SU-DHL-6 (cell line): ENCODE measurements around the gene DPP10.

Experiments used
- H2AFZ ChIP-seq: fragments of 200-600 bp; sonication (generic); 2 replicates; pipeline ENCODE4 v1.6.1; 2014; ENCODE audit warnings: low read depth, mild to moderate bottlenecking, moderate library complexity, mixed read lengths, antibody characterized with exemption, low read length; ENCODE audit not compliant: severe bottlenecking
- H3F3A ChIP-seq: fragments of 200-600 bp; shearing (Covaris generic); 2 replicates; pipeline ENCODE4 v1.6.0; 2016; ENCODE audit warnings: antibody characterized with exemption, mild to moderate bottlenecking; ENCODE audit not compliant: insufficient read depth
- H3K27ac ChIP-seq: fragments of 200-600 bp; sonication (generic); 2 replicates; pipeline ENCODE4 v1.5.1; 2016; ENCODE audit warnings: low read depth, mild to moderate bottlenecking, low read length, moderate library complexity, mixed read lengths
- H3K27me3 ChIP-seq: fragments of 200-600 bp; sonication (generic), shearing (Covaris generic); 2 replicates; pipeline ENCODE4 v1.6.0; 2014; ENCODE audit warnings: mild to moderate bottlenecking, low read length
- H3K36me3 ChIP-seq: fragments of 200-600 bp; sonication (generic); 2 replicates; pipeline ENCODE4 v1.6.1; 2014; ENCODE audit warnings: mild to moderate bottlenecking, low read length, mixed read lengths
- H3K4me2 ChIP-seq: fragments of 300-600, 200-600 bp; shearing (Covaris generic), sonication (generic); 2 replicates; pipeline ENCODE4 v1.6.0; 2014; ENCODE audit warnings: low read length, low read depth, mild to moderate bottlenecking; ENCODE audit not compliant: poor library complexity, severe bottlenecking
- H3K4me3 ChIP-seq: fragments of 200-600 bp; sonication (generic); 2 replicates; pipeline ENCODE4 v1.5.1; 2014; ENCODE audit warnings: antibody characterized with exemption, low read length, mild to moderate bottlenecking, mixed read lengths; ENCODE audit not compliant: insufficient read depth, poor library complexity, severe bottlenecking
- H3K79me2 ChIP-seq: fragments of 200-600 bp; sonication (generic); 2 replicates; pipeline ENCODE4 v1.6.1; 2014; ENCODE audit warnings: mild to moderate bottlenecking, low read length, moderate library complexity; ENCODE audit not compliant: insufficient read depth
- H3K9ac ChIP-seq: fragments of 200-600 bp; sonication (generic); 2 replicates; pipeline ENCODE4 v1.7.0; 2014; ENCODE audit warnings: mild to moderate bottlenecking, low read length
- H3K9me2 ChIP-seq: fragments of 200-600 bp; sonication (generic); replicated peaks from 2 replicates; pipeline ENCODE4 v1.6.1; 2014; ENCODE audit warnings: low read length; ENCODE audit not compliant: insufficient read depth
- H3K9me3 ChIP-seq: fragments of 200-600 bp; sonication (generic); 2 replicates; pipeline ENCODE4 v1.6.1; 2014; ENCODE audit warnings: low read length, mixed read lengths; ENCODE audit not compliant: insufficient read depth
- H4K20me1 ChIP-seq: fragments of 200-600 bp; sonication (generic); 2 replicates; pipeline ENCODE4 v1.6.1; 2014; ENCODE audit warnings: low read depth, mild to moderate bottlenecking, antibody characterized with exemption, low read length, moderate library complexity, mixed read lengths
- CTCF ChIP-seq: fragments of 200-600 bp; sonication (generic); IDR thresholded peaks from one replicate; pipeline ENCODE4 v1.5.1; 2017; ENCODE audit warnings: antibody characterized with exemption, mild to moderate bottlenecking, low read length, moderate library complexity; ENCODE audit not compliant: insufficient read depth, poor library complexity, severe bottlenecking
- EZH2phosphoT487 ChIP-seq: fragments of 200-600 bp; sonication (generic), shearing (Covaris generic); conservative IDR thresholded peaks from 2 replicates; pipeline ENCODE4 v1.6.1; 2018; ENCODE audit warnings: mild to moderate bottlenecking, antibody characterized with exemption, low read length, moderate library complexity, mixed read lengths

Gene DPP10

GRCh38 chr2:115573756-115574155, 1131.3 kb downstream of the DPP10 start:
- Histone ChIP-seq H3K4me2 (no peak overlapping the region), H3K79me2 (no peaks in the 10 kb centered on the region), H3K9me2 (no peaks in the 10 kb centered on the region), H3F3A (no peaks in the 10 kb centered on the region), H3K4me3 (no peak overlapping the region), H3K36me3 (no peaks in the 10 kb centered on the region), H2AFZ (no peak overlapping the region), H3K27me3 (no peaks in the 10 kb centered on the region), H4K20me1 (no peaks in the 10 kb centered on the region), H3K9ac (no peak overlapping the region), H3K9me3 (no peaks in the 10 kb centered on the region), H3K27ac (no peak overlapping the region)
- TF ChIP-seq EZH2phosphoT487 (no peak), CTCF (no peak)

- Histone ChIP-seq H4K20me1 (no peaks in the 10 kb centered on the region), H3K36me3 (no peaks in the 10 kb centered on the region), H3K79me2 (no peaks in the 10 kb centered on the region), H3K9me3 (no peaks in the 10 kb centered on the region), H3K4me3 (no peak overlapping the region), H3K4me2 (no peak overlapping the region), H3K27me3 (no peaks in the 10 kb centered on the region), H3K9ac (no peak overlapping the region), H2AFZ (no peak overlapping the region), H3K9me2 (no peaks in the 10 kb centered on the region), H3F3A (no peaks in the 10 kb centered on the region), H3K27ac (no peak overlapping the region)
- no peak for TF ChIP-seq CTCF
- no peak for TF ChIP-seq EZH2phosphoT487
These were observed 1132.2 kb downstream of the DPP10 start for GRCh38 chr2:115574667-115575066.

GRCh38 chr2:115580784-115581183, 1138.3 kb downstream of the DPP10 start:
- H3K4me2 ChIP-seq: no peak overlapping the region
- no peaks in the 10 kb centered on the region for H3K9me2 ChIP-seq
- H3K9me3 ChIP-seq: no peaks in the 10 kb centered on the region
- H4K20me1 ChIP-seq: no peaks in the 10 kb centered on the region
- no peak overlapping the region for H3K27ac ChIP-seq
- no peak overlapping the region for H3K4me3 ChIP-seq
- no peaks in the 10 kb centered on the region for H3F3A ChIP-seq
- H2AFZ ChIP-seq: no peak overlapping the region
- TF ChIP-seq EZH2phosphoT487 (no peak), CTCF (no peak)
- H3K27me3 ChIP-seq: no peaks in the 10 kb centered on the region
- H3K79me2 ChIP-seq: no peaks in the 10 kb centered on the region
- no peak overlapping the region for H3K9ac ChIP-seq
- H3K36me3 ChIP-seq: no peaks in the 10 kb centered on the region
